Measurements from ENCODE around the gene PMM2.

DNA sequence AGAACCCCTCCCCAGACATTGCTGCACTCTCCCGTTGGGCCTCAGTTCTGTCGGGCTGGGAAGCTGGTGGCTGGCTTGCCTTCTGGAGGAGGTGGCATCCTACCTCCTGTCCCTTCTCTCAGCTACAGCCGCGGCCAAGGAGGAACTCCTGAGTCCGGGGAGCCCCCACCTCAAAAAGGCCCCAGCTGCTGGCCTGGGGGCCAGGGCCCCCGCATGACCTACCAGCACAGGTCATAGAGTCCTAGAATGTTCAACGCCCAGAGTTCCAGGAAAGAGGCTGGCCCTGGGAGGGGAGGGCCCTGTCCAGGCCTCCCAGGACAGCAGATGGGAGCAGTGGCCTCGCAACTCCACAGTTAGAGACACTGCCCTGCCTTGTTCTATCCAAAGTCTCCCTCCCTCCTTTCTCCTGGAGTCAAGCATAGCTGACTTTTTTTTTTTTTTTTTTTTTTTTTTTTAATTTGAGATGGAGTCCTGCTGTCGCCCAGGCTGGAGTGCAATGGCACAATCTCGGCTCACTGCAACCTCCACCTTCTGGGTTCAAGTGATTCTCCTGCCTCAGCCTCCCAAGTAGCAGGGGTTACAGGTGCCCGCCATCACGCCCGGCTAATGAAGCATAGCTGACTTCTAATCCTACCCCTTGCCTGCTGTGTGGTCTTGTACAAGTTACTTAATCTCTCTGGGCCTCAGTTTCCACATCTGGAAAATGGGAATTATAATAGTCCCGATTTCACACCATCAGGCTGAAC lies 64.1 kb downstream of the PMM2 start:
- TF ChIP-seq EGR1 (IDR thresholded peaks at IDR 0.05) (no peak), RAD21 (IDR thresholded peaks at IDR 0.05; ENCODE audit: low read depth) (no peak), ZBTB7A (IDR thresholded peaks at IDR 0.05; ENCODE audit: low read depth) (no peak), NFIC (IDR thresholded peaks at IDR 0.05) (no peak), TAF1 (IDR thresholded peaks at IDR 0.05; ENCODE audit: low read depth) (no peak)

All from Ishikawa (cell line).